Measurements from ENCODE around the gene TENT4A.
"Not testable (repeated sequence)": the region's sequence is repeated elsewhere in the genome, so short reads cannot be mapped to it uniquely, and the experiment has no call there.

Gene TENT4A

DNA sequence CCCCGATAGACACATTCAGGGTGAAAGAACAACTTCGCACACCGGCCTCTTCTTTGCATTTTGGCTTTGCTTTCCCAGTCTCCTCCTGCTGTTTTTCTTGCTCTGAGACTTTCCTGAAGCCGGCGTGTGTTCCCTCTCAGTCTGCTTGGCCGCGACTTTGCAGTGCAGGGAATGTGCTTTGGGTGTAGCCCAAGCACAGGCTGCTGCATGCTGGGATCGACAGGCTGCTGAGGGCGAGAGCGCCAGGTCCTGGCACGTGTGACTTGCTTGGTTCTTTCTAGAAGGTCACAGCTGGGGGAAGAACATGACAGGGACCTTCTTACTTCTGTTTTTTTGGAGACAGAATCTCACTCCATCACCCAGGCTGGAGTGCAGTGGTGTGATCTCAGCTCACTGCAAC, 40.6 kb downstream of the TENT4A start:
- no peak for DNase-seq

- DNase-seq = no peak
Observed at GRCh38 chr5:6754766-6755165, 41.5 kb downstream of the TENT4A start.

- DNase-seq = no peak
Observed at GRCh38 chr5:6755519-6755918, 42.3 kb downstream of the TENT4A start.

GRCh38 chr5:6755941-6756340, 42.7 kb downstream of the TENT4A start:
- no peak for DNase-seq

DNA sequence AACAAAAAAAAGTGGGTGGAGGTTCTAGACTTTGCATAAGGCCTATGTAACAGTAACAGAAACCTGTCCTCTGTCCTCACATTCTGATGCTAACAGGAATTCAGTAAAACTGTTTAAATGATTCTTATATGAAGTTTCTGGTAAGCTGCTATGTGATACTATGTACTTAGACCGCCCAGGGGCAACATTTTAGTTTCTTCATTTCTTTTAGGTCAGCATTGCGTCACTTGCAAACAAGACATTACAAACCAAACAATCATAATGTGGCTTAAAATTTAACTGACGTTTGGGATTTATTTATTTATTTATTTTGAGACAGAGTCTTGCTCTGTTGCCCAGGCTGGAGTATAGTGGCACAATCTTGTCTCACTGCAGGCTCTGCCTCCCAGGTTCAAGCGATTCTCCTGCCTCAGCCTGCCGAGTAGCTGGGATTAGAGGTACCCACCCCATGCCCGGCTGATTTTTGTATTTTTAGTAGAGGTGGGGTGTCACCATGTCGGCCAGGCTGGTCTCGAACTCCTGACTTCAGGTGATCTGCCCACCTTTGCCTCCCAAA, 44.3 kb downstream of the TENT4A start:
- no peak for DNase-seq

DNA sequence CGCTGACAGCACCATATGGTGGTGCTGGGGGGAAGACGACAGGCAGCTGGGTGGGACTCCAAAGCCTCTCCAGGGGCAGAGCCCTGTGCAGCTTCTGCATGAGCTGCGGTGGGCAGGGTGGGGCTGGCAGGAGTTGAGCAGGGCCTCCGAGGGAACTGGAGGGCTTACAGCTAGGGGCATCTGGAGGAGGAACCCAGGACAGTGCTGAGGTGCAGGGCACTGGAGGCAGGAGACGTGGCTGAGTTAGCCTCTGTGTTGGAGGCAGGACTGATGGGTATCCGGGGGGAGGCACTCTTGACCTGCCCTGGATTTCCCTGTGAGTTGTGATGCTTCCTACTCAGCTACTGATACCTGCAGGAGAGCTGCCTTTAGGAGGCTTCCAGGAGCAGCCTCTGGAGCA, 45.0 kb downstream of the TENT4A start:
- DNase-seq = no peak

DNA sequence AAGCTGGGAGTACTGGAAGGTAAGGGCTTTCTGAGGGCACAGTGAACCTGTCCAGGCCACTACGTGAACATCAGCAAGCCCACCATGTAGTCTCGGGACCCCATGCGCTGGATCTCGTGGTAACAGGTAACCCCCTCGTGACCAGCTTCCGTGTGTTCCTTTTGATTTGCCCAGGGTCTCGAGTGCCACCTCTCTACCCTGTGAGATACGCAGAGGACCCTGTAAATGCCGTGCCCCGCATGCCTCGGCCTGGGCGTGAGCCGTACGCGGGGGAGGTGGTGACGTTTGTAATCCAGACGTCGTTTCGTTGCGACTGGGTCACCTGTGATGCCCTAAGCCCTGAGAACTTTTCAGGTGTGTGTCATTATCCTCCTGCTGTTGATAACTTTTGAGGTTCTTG, 45.5 kb downstream of the TENT4A start:
- DNase-seq = no peak

GRCh38 chr5:6759401-6759800, 46.2 kb downstream of the TENT4A start:
- peak; percentile 71 for DNase-seq

- no peak for DNase-seq
Observed at GRCh38 chr5:6759983-6760382, 46.8 kb downstream of the TENT4A start.

DNA sequence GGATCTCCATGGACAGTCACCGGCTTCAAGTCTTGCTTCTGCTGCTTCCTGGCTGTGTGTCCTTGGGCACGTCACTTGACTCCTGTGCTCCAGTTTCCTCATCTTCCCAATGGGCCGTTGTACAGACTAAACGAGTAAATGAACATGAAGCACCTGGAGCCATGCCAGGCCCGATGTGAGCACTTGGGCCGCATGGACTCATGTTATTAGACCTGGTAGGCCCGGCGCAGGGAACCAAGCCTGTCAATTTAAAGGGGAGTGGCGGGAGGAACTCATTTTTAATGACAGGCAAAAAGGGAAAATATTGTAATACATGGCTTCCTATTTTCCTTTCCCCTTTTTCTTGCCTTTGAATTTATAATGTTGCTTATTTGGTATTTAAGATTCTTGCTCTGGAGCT, 47.5 kb downstream of the TENT4A start:
- no peak for DNase-seq

- no peak for DNase-seq
Observed at GRCh38 chr5:6761333-6761732, 48.1 kb downstream of the TENT4A start.

DNA sequence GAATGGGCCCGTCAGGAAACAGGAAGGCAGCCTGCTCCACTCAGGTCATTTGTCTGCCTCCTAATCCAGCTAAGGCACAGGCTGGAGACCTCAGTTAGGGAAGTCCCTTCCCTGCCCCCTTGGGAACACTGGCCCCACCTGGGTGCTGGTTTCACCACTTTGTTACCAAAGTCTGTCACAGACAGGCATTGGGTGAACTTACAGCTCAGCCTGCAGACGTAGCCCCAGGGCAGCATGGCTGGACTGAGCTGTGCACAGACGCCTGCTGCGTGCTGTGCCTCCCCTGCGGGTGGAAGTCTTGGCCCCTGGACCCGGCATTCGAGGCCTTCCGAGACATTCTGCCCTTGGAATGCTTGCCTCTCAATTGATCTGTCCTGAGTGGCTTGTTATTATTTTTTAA, 48.9 kb downstream of the TENT4A start:
- no peak for DNase-seq

GRCh38 chr5:6762697-6763096, 49.5 kb downstream of the TENT4A start:
- no peak for DNase-seq

DNA sequence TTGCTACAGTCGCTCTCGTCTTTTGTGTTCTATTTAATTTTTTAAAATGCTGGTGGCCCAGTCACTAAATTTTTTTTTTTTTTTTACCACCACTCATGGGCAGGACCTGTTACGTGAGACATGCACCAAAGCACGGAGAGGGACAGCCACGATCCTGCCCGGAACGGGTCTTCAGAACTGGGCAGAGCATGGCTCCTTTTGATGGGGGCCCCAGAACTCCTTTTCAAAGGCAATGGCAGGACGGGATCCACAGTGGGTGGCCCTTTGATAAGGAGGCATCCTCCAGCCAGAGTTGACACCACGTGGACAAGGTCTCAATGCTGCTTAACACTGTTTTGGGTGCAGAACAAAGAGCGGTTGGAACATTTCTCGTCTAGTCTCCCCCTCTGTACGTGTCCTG, 50.0 kb downstream of the TENT4A start:
- no peak for DNase-seq

- peak; percentile 97 for DNase-seq
Observed at GRCh38 chr5:6765612-6766525, 52.6 kb downstream of the TENT4A start.

GRCh38 chr5:6766604-6767093, 53.4 kb downstream of the TENT4A start:
- peak; percentile 99 for DNase-seq

- no peak for DNase-seq
Observed at GRCh38 chr5:6767481-6768063, 54.3 kb downstream of the TENT4A start.

DNA sequence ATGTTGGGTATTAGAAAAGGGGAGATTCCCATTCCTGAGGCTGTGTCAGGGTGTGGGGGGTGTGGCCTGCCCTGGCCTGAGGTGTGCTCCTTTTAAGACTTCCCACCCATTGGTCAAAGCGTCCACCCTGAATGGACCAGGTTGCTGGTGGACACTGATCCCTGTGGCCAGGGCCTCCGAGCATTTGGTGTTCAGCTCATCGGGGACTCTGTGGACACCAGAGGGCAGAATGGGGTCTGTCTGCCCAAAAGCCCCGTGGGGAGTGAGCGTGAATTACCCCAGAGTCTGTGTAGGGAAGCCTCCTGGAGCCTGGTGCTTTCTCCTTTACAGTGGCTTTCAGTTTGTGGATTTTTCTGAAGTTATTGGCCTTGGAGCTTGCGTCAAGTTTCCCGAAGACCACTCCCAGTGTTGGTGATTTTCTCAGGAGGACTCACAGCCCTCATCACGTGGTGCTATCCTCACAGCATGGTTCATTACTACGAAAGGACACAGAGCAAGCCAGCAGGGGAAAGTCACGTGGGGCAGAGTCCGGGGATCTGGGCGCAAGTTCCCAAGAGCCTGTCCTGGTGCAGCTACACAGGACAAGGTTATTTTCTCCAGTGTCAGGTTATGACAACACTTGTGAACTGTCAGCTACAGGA, 55.5 kb downstream of the TENT4A start:
- no peak for DNase-seq

DNA sequence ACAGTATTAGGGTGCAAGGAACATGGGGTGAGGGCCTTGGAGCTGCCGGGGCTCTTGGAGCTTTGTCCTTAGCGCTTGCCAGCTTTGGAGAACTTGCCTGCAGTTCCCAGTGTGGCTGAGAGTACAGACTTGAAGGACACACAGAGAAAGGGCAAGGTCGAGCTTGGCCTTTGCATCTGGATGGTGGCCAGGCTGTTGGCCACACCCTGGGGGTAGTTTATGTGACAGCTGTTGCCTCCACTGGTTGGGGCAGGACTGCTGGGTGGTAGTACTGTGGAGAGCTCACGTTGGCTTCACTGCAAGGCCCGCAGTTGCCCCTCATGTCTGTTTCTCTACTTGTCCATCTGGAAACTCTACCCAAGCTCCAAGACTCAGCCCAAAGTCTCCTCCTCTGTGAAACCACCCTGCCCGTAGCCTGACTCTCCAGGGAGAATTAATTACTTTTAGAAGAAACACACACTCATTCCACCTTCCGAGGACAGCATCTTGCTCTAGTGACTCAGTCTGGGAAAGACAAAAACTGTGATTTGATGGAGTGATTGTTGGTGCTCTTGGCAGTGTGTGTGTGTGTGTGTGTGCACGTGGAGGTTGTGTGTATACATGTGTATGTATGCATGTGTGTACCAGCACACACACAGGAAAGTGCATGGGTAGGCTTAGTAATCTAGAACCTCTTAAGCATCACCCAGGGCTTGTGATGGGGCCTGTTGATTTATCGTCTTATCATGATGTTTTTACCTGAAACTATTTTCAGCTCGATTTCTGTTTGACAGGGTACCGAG, 57.8 kb downstream of the TENT4A start:
- no peak for DNase-seq

DNA sequence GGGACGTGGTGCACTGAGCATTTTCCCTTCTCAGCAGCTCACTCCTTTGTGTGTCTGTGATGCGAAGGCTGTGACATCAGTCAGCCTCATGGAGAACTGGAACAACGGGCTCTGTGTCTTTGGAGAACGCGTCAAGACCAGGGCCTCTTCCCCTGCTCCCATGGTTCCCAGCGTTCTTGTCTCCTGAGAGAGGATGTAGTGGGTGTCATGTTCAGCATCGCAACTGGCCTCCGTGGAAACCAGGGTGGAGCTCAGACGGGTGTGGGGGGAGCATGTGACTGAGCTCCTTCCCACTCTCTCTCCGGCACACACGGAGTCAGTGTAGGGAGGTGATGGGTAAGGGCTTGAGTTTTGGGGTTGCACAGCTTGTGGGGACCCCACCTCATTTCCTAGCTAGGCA, 59.7 kb downstream of the TENT4A start:
- no peak for DNase-seq

GRCh38 chr5:6773342-6774035, 60.3 kb downstream of the TENT4A start:
- no peak for DNase-seq

DNA sequence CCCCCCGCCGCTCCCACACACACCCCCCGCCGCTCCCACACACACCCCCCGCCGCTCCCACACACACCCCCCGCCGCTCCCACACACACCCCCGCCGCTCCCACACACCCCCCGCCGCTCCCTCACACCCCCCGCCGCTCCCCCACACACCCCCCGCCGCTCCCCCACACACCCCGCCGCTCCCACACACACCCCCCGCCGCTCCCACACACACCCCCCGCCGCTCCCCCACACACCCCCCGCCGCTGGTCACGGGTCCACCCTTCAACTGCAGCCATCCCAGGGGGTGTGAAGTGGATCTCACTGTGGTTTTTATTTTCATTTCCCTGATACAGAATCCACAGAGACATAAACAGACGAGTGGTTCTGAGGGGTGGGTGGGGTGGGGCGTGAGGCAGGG, 61.0 kb downstream of the TENT4A start:
- not testable (repeated sequence) for DNase-seq
